Measurements from ENCODE around the gene MAK.
"Not testable (repeated sequence)": the region's sequence is repeated elsewhere in the genome, so short reads cannot be mapped to it uniquely, and the experiment has no call there.

MAK gene

DNA sequence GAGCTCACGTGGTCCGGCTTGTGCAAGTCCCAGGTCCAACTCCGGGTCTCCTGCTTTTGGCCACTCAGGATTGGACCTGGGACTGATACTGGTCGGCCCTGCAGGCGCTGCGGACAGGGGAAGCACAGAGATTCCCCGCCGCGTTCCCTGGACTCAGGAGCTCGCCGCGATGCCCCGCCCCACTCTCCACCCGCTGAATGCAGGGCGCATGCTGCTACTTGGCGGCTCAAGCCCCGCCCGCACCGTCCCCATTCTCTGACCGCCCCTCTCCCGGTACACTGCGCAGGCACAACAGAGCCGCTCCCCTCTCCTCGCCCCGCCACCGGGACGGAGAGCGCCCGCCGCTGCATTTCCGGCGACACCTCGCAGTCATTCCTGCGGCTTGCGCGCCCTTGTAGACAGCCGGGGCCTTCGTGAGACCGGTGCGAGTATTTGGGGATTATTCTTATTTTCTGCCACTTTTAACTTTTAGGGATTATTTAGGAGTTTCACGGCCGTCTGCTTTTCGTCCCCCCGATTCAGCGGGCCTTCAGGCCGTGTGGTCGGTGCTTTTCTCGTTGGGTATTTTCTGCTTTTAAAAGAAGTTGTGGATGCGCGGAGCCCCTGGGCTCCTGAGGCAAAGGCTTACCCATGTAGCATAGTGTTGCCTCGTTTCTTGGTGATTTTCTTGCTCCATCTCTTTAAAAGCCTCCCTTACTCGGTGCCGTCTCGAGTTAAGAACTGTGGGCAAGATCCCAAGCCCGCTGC, 115.3 kb downstream of the MAK start, which contains the start of gene TMEM14C:
Gene TMEM14C, plus strand, starts transcription at position 251 of the 747 bp plus-strand sequence. CDS start 1,544 bp downstream, outside the sequence.
- peak; percentile 99 for DNase-seq

DNA sequence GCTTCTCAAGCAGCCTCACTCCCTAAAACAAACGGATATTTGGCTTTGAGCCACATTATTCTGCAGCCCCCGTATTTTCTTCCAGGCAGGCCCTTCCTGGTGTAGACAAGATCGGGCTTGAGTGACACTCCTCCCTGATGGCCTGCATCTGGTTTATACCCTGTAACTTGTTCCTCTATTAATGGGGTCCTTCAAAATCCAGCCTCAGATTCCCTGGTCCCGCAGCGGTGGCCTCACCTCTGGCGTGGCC, 115.8 kb downstream of the MAK start:
- DNase-seq, result no peak

DNA sequence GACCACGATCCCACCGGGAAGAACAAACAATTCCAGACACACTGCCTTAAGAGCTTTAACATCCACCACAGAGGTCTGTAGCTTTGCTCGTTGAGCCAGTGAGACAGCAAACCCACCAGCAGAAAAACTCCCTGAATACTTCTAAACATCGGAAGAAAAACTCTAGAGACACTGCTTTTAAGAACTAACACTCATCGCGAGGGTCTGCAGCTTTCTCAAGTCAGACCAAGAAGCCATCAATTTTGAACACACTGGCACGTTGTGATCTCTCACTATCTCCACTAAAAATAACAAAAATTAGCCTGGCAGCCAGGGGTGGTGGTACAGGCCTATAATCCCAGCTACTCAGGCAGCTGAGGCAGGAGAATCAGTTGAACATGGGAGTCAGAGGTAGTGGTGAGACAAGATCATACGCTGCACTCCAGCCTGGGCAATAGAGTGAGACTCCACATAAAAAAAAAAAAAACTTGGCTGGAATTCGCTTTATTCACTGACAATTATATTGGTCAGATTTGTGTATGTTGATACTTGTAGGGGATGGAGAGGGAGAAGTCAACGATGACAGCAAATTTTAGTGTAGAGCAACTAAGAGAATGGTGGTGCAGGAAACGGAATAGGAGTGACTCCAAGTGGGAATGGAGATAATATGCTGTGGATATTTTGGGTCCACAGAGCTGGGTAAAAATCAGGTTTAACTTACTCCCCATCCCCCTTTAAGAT, 116.3 kb downstream of the MAK start:
- no peak for DNase-seq

DNA sequence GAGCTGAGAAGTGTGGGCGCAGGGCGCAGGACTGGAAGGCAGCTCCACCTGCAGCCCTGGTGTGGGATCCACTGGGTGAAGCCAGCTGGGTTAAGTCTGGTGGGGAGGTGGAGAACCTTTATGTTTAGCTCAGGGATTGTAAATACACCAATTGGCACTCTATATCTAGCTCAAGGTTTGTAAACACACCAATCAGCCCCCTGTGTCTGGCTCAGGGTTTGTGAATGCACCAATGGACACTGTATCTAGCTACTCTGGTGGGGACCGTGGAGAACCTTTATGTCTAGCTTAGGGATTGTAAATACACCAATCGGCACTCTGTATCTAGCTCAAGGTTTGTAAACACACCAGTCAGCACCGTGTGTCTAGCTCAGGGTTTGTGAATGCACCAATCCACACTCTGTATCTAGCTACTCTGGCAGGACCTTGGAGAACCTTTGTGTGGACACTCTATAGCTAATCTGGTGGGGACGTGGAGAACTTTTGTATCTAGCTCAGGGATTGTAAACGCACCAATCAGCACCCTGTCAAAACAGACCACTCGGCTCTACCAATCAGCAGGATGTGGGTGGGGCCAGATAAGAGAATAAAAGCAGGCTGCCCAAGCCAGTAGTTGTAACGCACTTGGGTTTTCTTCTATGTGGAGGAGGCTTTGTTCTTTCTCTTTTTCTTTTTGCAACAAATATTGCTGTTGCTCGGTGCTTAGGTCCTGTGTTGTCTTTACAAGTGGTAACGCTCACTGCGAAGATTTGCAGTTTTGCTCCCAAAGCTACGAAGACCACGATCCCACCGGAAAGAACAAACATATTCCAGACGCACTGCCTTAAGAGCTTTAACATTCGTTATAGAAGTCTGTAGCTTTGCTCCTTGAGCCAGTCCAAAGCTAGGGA, 117.1 kb downstream of the MAK start:
- DNase-seq, result not testable (repeated sequence)

DNA sequence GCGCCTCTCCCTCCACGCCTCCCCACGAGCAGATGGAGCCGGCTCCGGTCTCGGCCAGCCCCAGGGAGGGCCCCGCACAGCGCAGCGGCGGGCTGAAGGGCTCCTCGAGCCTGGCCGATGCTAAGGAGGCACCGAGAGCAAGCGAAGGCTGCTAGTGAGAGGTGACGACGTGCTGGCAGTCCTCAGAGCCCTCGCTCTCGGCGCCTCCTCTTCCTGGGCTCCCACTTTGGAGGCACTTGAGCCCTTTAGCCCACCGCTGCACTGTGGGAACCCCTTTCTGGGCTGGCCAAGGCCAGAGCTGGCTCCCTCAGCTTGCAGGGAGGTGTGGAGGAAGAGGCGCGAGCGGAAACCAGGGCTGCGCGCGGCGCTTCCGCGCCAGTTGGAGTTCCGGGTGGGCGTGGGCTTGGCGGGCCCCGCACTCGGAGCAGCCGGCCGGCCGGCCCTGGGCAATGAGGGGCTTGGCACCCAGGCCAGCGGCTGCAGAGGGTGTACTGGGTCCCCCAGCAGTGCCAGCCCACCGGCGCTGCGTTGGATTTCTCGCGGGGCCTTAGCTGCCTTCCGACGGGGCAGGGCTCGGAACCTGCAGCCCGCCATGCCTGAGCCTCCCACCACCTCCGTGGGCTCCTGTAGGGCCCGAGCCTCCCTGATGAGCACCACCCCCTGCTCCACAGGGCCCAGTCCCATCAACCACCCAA, 117.9 kb downstream of the MAK start:
- peak; percentile 56 for DNase-seq

DNA sequence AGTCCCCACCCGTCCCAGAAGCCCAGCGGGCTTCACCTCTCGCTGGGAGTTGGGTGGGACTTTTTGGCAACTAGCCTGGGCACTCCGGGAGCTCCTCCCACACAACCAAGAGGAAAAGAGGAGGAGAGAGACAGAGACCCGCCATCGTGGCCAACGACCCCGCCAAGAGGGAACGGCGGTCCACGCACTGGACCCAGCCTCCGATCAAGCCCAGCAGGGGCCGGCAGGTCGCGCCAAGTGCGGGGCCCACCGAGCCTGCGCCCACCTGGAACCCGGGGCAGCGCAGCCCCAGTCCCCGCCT, 118.4 kb downstream of the MAK start:
- peak; percentile 47 for DNase-seq

DNA sequence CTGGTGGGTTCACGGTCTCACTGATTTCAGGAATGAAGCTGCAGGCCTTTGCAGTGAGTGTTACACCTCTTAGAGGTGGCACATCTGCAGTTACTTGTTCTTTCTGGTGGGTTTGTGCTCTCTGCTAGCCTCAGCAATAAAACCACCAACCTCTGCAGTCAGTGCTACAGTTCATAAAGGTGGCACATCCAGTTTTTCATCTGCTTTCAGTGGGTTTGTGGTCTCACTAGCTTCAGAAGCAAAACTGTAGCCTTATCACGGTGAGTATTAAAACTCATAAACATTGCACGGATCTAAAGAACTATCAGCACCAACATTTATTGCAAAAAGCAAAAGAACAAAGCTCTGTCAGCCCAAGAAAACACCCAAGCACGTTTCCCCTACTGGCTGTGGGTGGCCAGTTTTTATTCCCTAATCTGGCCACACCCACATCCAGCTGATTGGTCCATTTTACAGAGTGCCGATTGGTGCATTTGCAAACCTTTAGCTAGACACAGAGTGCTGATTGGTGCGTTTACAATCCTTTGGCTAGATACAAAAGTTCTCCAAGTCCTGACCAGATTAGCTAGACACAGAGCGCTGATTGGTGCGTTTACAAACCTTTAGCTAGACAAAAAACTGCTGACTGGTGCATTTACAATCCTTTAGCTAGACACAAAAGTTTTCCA, 118.9 kb downstream of the MAK start:
- no peak for DNase-seq

DNA sequence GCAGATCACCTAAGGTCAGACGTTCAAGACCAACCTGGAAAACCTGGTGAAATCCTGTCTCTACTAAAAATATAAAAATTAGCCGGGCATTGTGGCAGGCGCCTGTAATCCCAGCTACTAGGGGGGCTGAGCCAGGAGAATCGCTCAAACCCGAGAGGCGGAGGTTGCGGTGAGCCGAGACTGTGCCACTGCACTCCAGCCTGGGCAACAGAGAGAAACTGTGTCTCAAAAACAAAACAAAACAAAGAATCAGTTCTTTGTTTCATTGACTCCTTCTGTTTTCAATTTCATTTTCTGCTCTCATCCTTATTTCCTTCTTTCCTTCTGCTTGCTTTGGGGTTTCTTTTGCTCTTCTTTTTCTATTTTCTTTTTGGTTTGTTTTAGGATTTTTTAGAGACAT, 124.4 kb downstream of the MAK start:
- DNase-seq, result no peak
